A549 (cell line): ENCODE results near the gene IL4I1. TPM values are rescaled to one million over a fixed set of nuclear protein-coding genes. Genes with fewer than 3 reads are reported as not detected.

Source experiments
- ATAC-seq, 2 experiments: fragments of 200-7000 bp in 1 of 2; fragments of >200 bp in 1 of 2; cut with Nextera tagmentation in 1 of 2; cut with Tn5 transposase in 1 of 2; 3 replicates each; pipeline versions ENCODE4 v1.8.0 to v1.9.1; 2018 to 2020; ENCODE audit warnings: mild to moderate bottlenecking in 1 of 2, moderate library complexity in 1 of 2
- CTCF ChIA-PET: fragments of 300-600 bp; sonication (Branson Sonifier 250); formaldehyde crosslinking; extraction: SDS; loops from one replicate; lab custom pipeline; 2021; ENCODE audit warnings: antibody characterized with exemption, inconsistent platforms; lab: Yijun Ruan, JAX
- POLR2A ChIA-PET: fragments of 350-600 bp; formaldehyde crosslinking; extraction: SDS; loops from one replicate; lab custom pipeline; 2021; ENCODE audit warnings: antibody characterized with exemption, inconsistent platforms; lab: Yijun Ruan, JAX
- DNase-seq, 2 experiments: peaks; one replicate each; pipeline versions ENCODE4 v3.0.0 to v3.0.0-alpha.2; 2011 to 2016; ENCODE audit warnings: low read depth in 1 of 2, low spot score in 1 of 2
- FAIRE-seq: peaks from 2 replicates; lab custom pipeline; 2011; peaks lifted over from hg19 to GRCh38; lab: Jason Lieb, UNC
- H3K27ac ChIP-seq, 2 experiments: fragments of >200 bp; sonication (Bioruptor Twin); formaldehyde crosslinking; 3 replicates each; pipeline ENCODE4 v1.5.1; 2016 to 2017
- H3K4me1 ChIP-seq: fragments of >200 bp; sonication (Bioruptor Twin); formaldehyde crosslinking; 3 replicates; pipeline ENCODE4 v1.6.1; 2016
- H3K4me2 ChIP-seq: fragments of >200 bp; sonication (Bioruptor Twin); formaldehyde crosslinking; 3 replicates; pipeline ENCODE4 v1.6.1; 2016
- H3K4me3 ChIP-seq: fragments of >200 bp; sonication (Bioruptor Twin); formaldehyde crosslinking; 3 replicates; pipeline ENCODE4 v1.5.1; 2016
- H3K9me3 ChIP-seq: fragments of >200 bp; sonication (Bioruptor Twin); formaldehyde crosslinking; 3 replicates; pipeline ENCODE4 v1.6.1; 2016
- BHLHE40 ChIP-seq: IDR thresholded peaks from 2 replicates; pipeline ENCODE4 v1.6.1; 2012; ENCODE audit warnings: low read depth, low read length, inconsistent platforms
- CHD4 ChIP-seq: fragments of 200-600 bp; sonication (generic); IDR thresholded peaks from 2 replicates; pipeline ENCODE4 v1.6.1; 2016; ENCODE audit warnings: antibody characterized with exemption, mild to moderate bottlenecking, borderline replicate concordance
- EHF ChIP-seq: fragments of 250-450 bp; sonication (Bioruptor Pico); IDR thresholded peaks from 2 replicates; pipeline ENCODE4 v1.5.0; 2020; ENCODE audit warnings: mild to moderate bottlenecking
- FOSB ChIP-seq: fragments of 250-450 bp; sonication (Bioruptor Pico); IDR thresholded peaks from 2 replicates; pipeline ENCODE4 v1.5.0; 2020; ENCODE audit warnings: mild to moderate bottlenecking, moderate library complexity
- HOXB13 ChIP-seq: fragments of 250-450 bp; sonication (Bioruptor Pico); IDR thresholded peaks from 2 replicates; pipeline ENCODE4 v1.5.0; 2020; ENCODE audit warnings: low read depth, mild to moderate bottlenecking, moderate library complexity
- JUN ChIP-seq, 2 experiments: fragments of >200 bp; sonication (Bioruptor Twin); formaldehyde crosslinking; IDR thresholded peaks; 2 replicates in 1 of 2; 3 replicates in 1 of 2; pipeline ENCODE4 v1.6.1; 2016 to 2017
- KDM5A ChIP-seq: fragments of 200-600 bp; sonication (generic); IDR thresholded peaks from 2 replicates; pipeline ENCODE4 v1.6.1; 2016; ENCODE audit warnings: antibody characterized with exemption, mild to moderate bottlenecking
- MAFK ChIP-seq: fragments of 450-650 bp; IDR thresholded peaks from 2 replicates; pipeline ENCODE4 v1.6.1; 2014; ENCODE audit not compliant: partially characterized antibody
- NPAS2 ChIP-seq: fragments of 250-450 bp; sonication (Bioruptor Pico); IDR thresholded peaks from 2 replicates; pipeline ENCODE4 v1.8.0; 2022; ENCODE audit warnings: mild to moderate bottlenecking, moderate library complexity, borderline replicate concordance
- PBX3 ChIP-seq: IDR thresholded peaks from 2 replicates; pipeline ENCODE4 v1.6.1; 2012
- PHF8 ChIP-seq: fragments of 200-600 bp; sonication (generic); IDR thresholded peaks from 2 replicates; pipeline ENCODE4 v1.6.1; 2016; ENCODE audit warnings: low read depth, mild to moderate bottlenecking, antibody characterized with exemption, moderate library complexity, borderline replicate concordance
- POLR2A ChIP-seq: IDR thresholded peaks from 2 replicates; pipeline ENCODE4 v1.6.1; 2012; ENCODE audit warnings: mild to moderate bottlenecking, low read length
- POLR2AphosphoS2 ChIP-seq: conservative IDR thresholded peaks from 2 replicates; pipeline ENCODE4 v1.6.1; 2012; ENCODE audit warnings: low read length, improper control_type of control experiment, inconsistent platforms
- RAD21 ChIP-seq, 2 experiments: fragments of >200 bp in 1 of 2; sonication (Bioruptor Twin) in 1 of 2; formaldehyde crosslinking in 1 of 2; IDR thresholded peaks in 1 of 2; conservative IDR thresholded peaks in 1 of 2; 2 replicates in 1 of 2; 3 replicates in 1 of 2; pipeline ENCODE4 v1.6.1; 2012 to 2018; ENCODE audit warnings: inconsistent platforms in 1 of 2
- RCOR1 ChIP-seq: fragments of 150-350 bp; IDR thresholded peaks from 2 replicates; pipeline ENCODE4 v1.6.1; 2014; ENCODE audit warnings: antibody characterized with exemption, low read length, low read depth
- TFCP2L1 ChIP-seq: fragments of 250-450 bp; sonication (Bioruptor Pico); IDR thresholded peaks from 2 replicates; pipeline ENCODE4 v1.5.0; 2021; ENCODE audit warnings: mild to moderate bottlenecking
- TP53 ChIP-seq: fragments of 250-450 bp; sonication (Bioruptor Pico); IDR thresholded peaks from 2 replicates; pipeline ENCODE4 v1.5.0; 2021; ENCODE audit warnings: mild to moderate bottlenecking, moderate library complexity
- ZNF302 ChIP-seq: fragments of 250-450 bp; sonication (Bioruptor Pico); IDR thresholded peaks from 2 replicates; pipeline ENCODE4 v1.9.0; 2021; ENCODE audit warnings: inconsistent platforms, mild to moderate bottlenecking, moderate library complexity
- ZSCAN20 ChIP-seq: fragments of 250-450 bp; sonication (Bioruptor Pico); IDR thresholded peaks from 2 replicates; pipeline ENCODE4 v1.8.0; 2022; ENCODE audit warnings: mild to moderate bottlenecking, moderate library complexity
- WGBS: methylation state at CpG from one replicate; pipeline ENCODE4 v1.1.6; 2017; ENCODE audit errors: missing lambda C conversion rate; 5-methylcytosine and 5-hydroxymethylcytosine counted together
- polyA plus RNA-seq, 4 experiments: library from polyadenylated mRNA; depleted of rRNA in 3 of 4; stranded (reverse); fragments of >200 nt; fragmentation: RNase III in 1 of 4; extraction: RNeasy Plus Mini Kit Qiagen cat#74134 plus additional on column Dnase treatment in 1 of 4; gene quantifications; 2 replicates in 3 of 4; 3 replicates in 1 of 4; pipeline ENCODE4 v1.2.3, GENCODE V29; 2011 to 2017
- TF ChIP-seq, protein P1 (sequence below): IDR thresholded peaks from 2 replicates; pipeline ENCODE4 v1.6.1; 2012
- TF ChIP-seq, protein P2 (sequence below): fragments of 250-450 bp; sonication (Bioruptor Pico); IDR thresholded peaks from 2 replicates; pipeline ENCODE4 v1.5.0; 2020; ENCODE audit warnings: low read depth, mild to moderate bottlenecking, moderate library complexity
- TF ChIP-seq, protein P3 (sequence below): fragments of >200 bp; sonication (Bioruptor Twin); formaldehyde crosslinking; IDR thresholded peaks from 3 replicates; pipeline ENCODE4 v1.6.1; 2016
- TF ChIP-seq, protein P4 (sequence below): fragments of 150-350 bp; IDR thresholded peaks from 2 replicates; pipeline ENCODE4 v1.6.1; 2014; ENCODE audit warnings: low read depth, mild to moderate bottlenecking, low read length

Gene IL4I1
- polyA plus RNA-seq, 2 of the 4 experiments (the other 2 are of a cell fraction), result 0.18 to 0.62 TPM

- FAIRE-seq (no peak), DNase-seq (no peak), ATAC-seq (no peak)
- peak overlapping the region in 1 of 2 experiments; percentile 36; a peak in 2 of 6 replicates for H3K27ac ChIP-seq
- POLR2A ChIA-PET, result interaction anchor here (0.7 to 1.8 kb wide), 2 partner anchors 7 to 172 kb away, joined by 4 to 7 read pairs; partner anchors contain the start of gene PNKP
- H3K4me3 ChIP-seq, result no peak overlapping the region
- H3K4me2 ChIP-seq, result no peak overlapping the region
- CTCF ChIA-PET, result no interaction called here
- 87% methylated on average over 20 of the region's 22 CpGs for WGBS
- TF ChIP-seq TFCP2L1 (CRISPR knock-in tag), result no peak
- TF ChIP-seq POLR2AphosphoS2, result 0 out of 2 replicates have a peak, but pooled peaks have one; percentile 43
- TF ChIP-seq POLR2A, result no peak
- TF ChIP-seq, protein P1, sequence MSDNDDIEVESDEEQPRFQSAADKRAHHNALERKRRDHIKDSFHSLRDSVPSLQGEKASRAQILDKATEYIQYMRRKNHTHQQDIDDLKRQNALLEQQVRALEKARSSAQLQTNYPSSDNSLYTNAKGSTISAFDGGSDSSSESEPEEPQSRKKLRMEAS, result peak; percentile 41; the same call in 1 of the 2 replicates
- no peak for TF ChIP-seq ZNF302 (CRISPR knock-in tag)
- TF ChIP-seq RCOR1, result no peak
- TF ChIP-seq, protein P2, sequence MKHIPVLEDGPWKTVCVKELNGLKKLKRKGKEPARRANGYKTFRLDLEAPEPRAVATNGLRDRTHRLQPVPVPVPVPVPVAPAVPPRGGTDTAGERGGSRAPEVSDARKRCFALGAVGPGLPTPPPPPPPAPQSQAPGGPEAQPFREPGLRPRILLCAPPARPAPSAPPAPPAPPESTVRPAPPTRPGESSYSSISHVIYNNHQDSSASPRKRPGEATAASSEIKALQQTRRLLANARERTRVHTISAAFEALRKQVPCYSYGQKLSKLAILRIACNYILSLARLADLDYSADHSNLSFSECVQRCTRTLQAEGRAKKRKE (CRISPR knock-in tag), result no peak
- TF ChIP-seq, protein P3, sequence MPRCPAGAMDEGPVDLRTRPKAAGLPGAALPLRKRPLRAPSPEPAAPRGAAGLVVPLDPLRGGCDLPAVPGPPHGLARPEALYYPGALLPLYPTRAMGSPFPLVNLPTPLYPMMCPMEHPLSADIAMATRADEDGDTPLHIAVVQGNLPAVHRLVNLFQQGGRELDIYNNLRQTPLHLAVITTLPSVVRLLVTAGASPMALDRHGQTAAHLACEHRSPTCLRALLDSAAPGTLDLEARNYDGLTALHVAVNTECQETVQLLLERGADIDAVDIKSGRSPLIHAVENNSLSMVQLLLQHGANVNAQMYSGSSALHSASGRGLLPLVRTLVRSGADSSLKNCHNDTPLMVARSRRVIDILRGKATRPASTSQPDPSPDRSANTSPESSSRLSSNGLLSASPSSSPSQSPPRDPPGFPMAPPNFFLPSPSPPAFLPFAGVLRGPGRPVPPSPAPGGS, result 0 out of 3 replicates have a peak, but pooled peaks have one; percentile 17
- peaks cover 32% of the 10 kb centered on the region for H3K4me1 ChIP-seq
- no peaks in the 10 kb centered on the region for H3K9me3 ChIP-seq
Observed at GRCh38 chr19:49859682-49860335, 36.9 kb downstream of the IL4I1 start.

DNA sequence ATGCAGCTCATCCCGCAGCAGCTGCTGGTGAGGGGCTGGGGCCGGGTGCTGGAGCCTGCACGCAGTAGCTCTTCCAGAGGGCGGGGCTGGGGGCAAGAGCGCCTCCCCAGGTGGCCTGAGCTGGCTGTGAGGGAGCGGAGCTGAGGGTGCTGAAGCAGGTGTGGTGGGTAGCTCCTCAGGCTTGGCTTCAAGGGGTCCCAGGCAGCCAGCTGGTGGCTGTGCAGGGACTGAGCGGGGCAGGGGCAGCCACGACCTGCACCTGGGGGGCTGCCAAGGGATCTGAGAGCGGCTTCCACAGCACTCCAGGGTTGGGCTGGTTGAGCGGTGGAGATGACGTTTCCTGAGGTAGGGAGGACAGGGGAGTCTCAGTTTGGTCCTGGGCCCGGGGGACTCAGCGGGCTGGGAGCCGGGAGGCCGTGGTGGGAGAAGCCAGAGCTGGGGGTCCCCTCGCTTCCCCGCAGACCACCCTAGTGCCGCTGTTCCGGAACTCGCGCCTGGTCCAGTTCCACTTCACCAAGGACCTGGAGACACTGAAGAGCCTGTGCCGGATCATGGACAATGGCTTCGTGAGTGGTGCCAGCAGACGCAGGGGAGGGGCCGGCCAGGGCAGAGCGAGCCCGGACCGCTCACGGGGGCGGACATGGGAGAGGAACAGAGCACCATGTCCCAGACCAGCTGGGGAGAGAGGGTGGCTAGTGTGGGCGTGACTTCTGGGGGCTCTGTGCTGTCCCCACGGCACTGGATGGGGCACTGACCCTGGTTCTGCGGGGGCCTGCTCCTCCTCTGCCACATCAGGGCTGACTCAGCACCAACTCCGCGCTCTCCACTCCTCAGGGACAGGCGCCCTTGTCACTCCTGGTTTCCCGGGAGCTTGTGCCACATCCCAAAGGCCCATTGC is 38.4 kb downstream of the IL4I1 start:
- no peak overlapping the region for H3K4me3 ChIP-seq
- no peak for FAIRE-seq
- H3K27ac ChIP-seq, result peak overlapping the region in 1 of 2 experiments; percentile 36; a peak in 3 of 6 replicates
- no peak overlapping the region for H3K4me2 ChIP-seq
- CTCF ChIA-PET, result interaction anchor here (0.6 to 1.4 kb wide), 3 partner anchors 25 to 355 kb away, joined by 3 to 4 read pairs (median 4); no protein-coding TSS in a partner anchor
- H3K4me1 ChIP-seq, result peaks cover 32% of the 10 kb centered on the region
- H3K9me3 ChIP-seq, result no peaks in the 10 kb centered on the region
- no peak for DNase-seq
- peak; percentile 5 to 6; a peak in 4 of 6 replicates for ATAC-seq
- TF ChIP-seq, protein P2 (CRISPR knock-in tag), result no peak
- TF ChIP-seq, protein P4, sequence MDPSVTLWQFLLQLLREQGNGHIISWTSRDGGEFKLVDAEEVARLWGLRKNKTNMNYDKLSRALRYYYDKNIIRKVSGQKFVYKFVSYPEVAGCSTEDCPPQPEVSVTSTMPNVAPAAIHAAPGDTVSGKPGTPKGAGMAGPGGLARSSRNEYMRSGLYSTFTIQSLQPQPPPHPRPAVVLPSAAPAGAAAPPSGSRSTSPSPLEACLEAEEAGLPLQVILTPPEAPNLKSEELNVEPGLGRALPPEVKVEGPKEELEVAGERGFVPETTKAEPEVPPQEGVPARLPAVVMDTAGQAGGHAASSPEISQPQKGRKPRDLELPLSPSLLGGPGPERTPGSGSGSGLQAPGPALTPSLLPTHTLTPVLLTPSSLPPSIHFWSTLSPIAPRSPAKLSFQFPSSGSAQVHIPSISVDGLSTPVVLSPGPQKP, result no peak
- TF ChIP-seq, protein P1, result 0 out of 2 replicates have a peak, but pooled peaks have one; percentile 7
- TF ChIP-seq MAFK, result peak; percentile 75
- no peak for TF ChIP-seq EHF (CRISPR knock-in tag)
- peak; percentile 18 for TF ChIP-seq PBX3
- TF ChIP-seq BHLHE40, result no peak
- peak in 1 of 2 experiments; percentile 15; a peak in 3 of 5 replicates for TF ChIP-seq JUN (IDR thresholded peaks at IDR 0.05)
- no peak for TF ChIP-seq ZSCAN20 (CRISPR knock-in tag)
- TF ChIP-seq PHF8, result no peak
- TF ChIP-seq FOSB (CRISPR knock-in tag), result no peak
- TF ChIP-seq POLR2A, result peak; percentile 13; the same call in 1 of the 2 replicates
- TF ChIP-seq TP53, result no peak
- no peak for TF ChIP-seq CHD4
- no peak for TF ChIP-seq NPAS2
- TF ChIP-seq RAD21 (conservative IDR thresholded peaks at IDR 0.05 in 1 of 2, IDR thresholded peaks at IDR 0.05 in 1 of 2), result no peak
- TF ChIP-seq, protein P3, result peak; percentile 18; the same call in 1 of the 3 replicates
- TF ChIP-seq KDM5A, result no peak
- no peak for TF ChIP-seq HOXB13 (CRISPR knock-in tag)
- WGBS, result 88% methylated on average over 36 of the region's 37 CpGs
- POLR2A ChIA-PET, result interaction anchor here (0.6 to 2.7 kb wide), 4 partner anchors 9 to 166 kb away, joined by 7 to 9 read pairs (median 7); partner anchors contain the start of genes AKT1S1 and PNKP
